Esophagus muscularis mucosa (tissue), 4 donors: Measurements from ENCODE around the gene SDHAF1. TPM values are rescaled to one million over a fixed set of nuclear protein-coding genes. Genes with fewer than 3 reads are reported as not detected.

ENCODE experiments used
- DNase-seq: peaks from one replicate; pipeline ENCODE4 v3.0.0-alpha.2; 2017; ENCODE audit errors: extremely low spot score
- H3K27ac ChIP-seq, 4 donors: fragments of 200-600 bp; sonication (generic); replicated peaks in 1 of 4; 1 replicate in 3 of 4; 2 replicates in 1 of 4; pipeline ENCODE4 v1.5.1; 2016 to 2019; ENCODE audit warnings: mild to moderate bottlenecking in 1 of 4
- H3K27me3 ChIP-seq, 4 donors: fragments of 200-600 bp; sonication (generic); one replicate each; pipeline versions ENCODE4 v1.5.1 to v1.6.0; 2016 to 2019
- H3K36me3 ChIP-seq, 4 donors: fragments of 200-600 bp; sonication (generic); one replicate each; pipeline ENCODE4 v1.5.1; 2016 to 2019
- H3K4me1 ChIP-seq, 4 donors: fragments of 200-600 bp; sonication (generic); one replicate each; pipeline ENCODE4 v1.5.1; 2016 to 2019
- H3K4me3 ChIP-seq, 4 donors: fragments of 200-600 bp; sonication (generic); 1 replicate in 2 of 4; 2 replicates in 2 of 4; pipeline ENCODE4 v1.5.1; 2016 to 2019; ENCODE audit warnings: mild to moderate bottlenecking in 4 of 4, moderate library complexity in 1 of 4
- H3K9me3 ChIP-seq, 4 donors: fragments of 200-600 bp; sonication (generic); 1 replicate in 3 of 4; 2 replicates in 1 of 4; pipeline ENCODE4 v1.5.1; 2016 to 2019
- CTCF ChIP-seq, 3 experiments: fragments of 200-600 bp in 2 of 3; fragments of 450-650 bp in 1 of 3; sonication (generic) in 2 of 3; IDR thresholded peaks; one replicate each; pipeline ENCODE4 v1.5.1; 2017 to 2019; ENCODE audit warnings: antibody characterized with exemption in 3 of 3, mild to moderate bottlenecking in 2 of 3, moderate library complexity in 1 of 3
- EP300 ChIP-seq: sonication (generic); formaldehyde crosslinking; IDR thresholded peaks from one replicate; pipeline ENCODE4 v1.6.1; 2017; ENCODE audit warnings: antibody characterized with exemption
- POLR2A ChIP-seq: fragments of 450-650 bp; IDR thresholded peaks from one replicate; pipeline ENCODE4 v1.6.1; 2017; ENCODE audit warnings: antibody characterized with exemption, moderate library complexity, mild to moderate bottlenecking, low read depth
- POLR2AphosphoS5 ChIP-seq, 2 donors: sonication (generic); formaldehyde crosslinking; IDR thresholded peaks; one replicate each; pipeline ENCODE4 v1.6.1; 2017; ENCODE audit warnings: antibody characterized with exemption in 2 of 2
- WGBS: methylation state at CpG from one replicate; pipeline ENCODE4 v1.1.5; 2018; 5-methylcytosine and 5-hydroxymethylcytosine counted together
- intact Hi-C: fragments of 100-400 bp; cut with DNase I; formaldehyde crosslinking; loops from one replicate; pipeline ENCODE4 v1.15.1; 2023
- total RNA-seq, 4 donors: library from RNA; depleted of rRNA; stranded (reverse); fragments of >200 nt; gene quantifications; one replicate each; pipeline versions ENCODE4 v1.1.0 to v1.2.1, GENCODE V29; 2016

The SDHAF1 gene
- total RNA-seq, 4 donors from 2014 or later: 44.0 to 60.3 (median 50.2) TPM

- intact Hi-C loops: no loop called here
- TF ChIP-seq EP300: no peak
- no peak for TF ChIP-seq POLR2A
- no peak for TF ChIP-seq POLR2AphosphoS5 (IDR thresholded peaks at IDR 0.05)
- no peak for TF ChIP-seq CTCF (IDR thresholded peaks at IDR 0.05)
- DNase-seq: no peak
- H3K4me1 ChIP-seq: peaks cover 6 to 12% (median 10%) of the 10 kb centered on the region in 4 donors
- H3K27ac ChIP-seq: no peak overlapping the region
- WGBS: 6% methylated on average over 47 of the region's 54 CpGs
- H3K4me3 ChIP-seq: peak overlapping the region; percentile 39 to 56 (median 42)
- H3K9me3 ChIP-seq: no peaks in the 10 kb centered on the region
- H3K36me3 ChIP-seq: no peaks in the 10 kb centered on the region
- peaks cover 2 to 83% (median 13%) of the 10 kb centered on the region in 4 donors for H3K27me3 ChIP-seq
These were observed 8.1 kb upstream of the SDHAF1 start for GRCh38 chr19:35986664-35987570.

GRCh38 chr19:35987571-35987896 lies 7.5 kb upstream of the SDHAF1 start:
- no peak for TF ChIP-seq POLR2A
- TF ChIP-seq CTCF (IDR thresholded peaks at IDR 0.05): no peak
- TF ChIP-seq EP300: no peak
- TF ChIP-seq POLR2AphosphoS5 (IDR thresholded peaks at IDR 0.05): no peak
- H3K9me3 ChIP-seq: no peaks in the 10 kb centered on the region
- no peak for DNase-seq
- H3K36me3 ChIP-seq: no peaks in the 10 kb centered on the region
- no peak overlapping the region for H3K27ac ChIP-seq
- intact Hi-C loops: no loop called here
- 31% methylated on average over 8 of the region's 8 CpGs for WGBS
- peak overlapping the region; percentile 39 to 56 (median 42) for H3K4me3 ChIP-seq
- peaks cover 2 to 78% (median 13%) of the 10 kb centered on the region in 4 donors for H3K27me3 ChIP-seq
- H3K4me1 ChIP-seq: peaks cover 6 to 12% (median 10%) of the 10 kb centered on the region in 4 donors

GRCh38 chr19:35988824-35989223 lies 6.2 kb upstream of the SDHAF1 start:
- Histone ChIP-seq H3K9me3 (no peaks in the 10 kb centered on the region), H3K27ac (no peak overlapping the region), H3K4me1 (peaks cover 6 to 13% (median 13%) of the 10 kb centered on the region in 4 donors), H3K4me3 (no peak overlapping the region), H3K27me3 (peaks cover 2 to 65% (median 13%) of the 10 kb centered on the region in 4 donors), H3K36me3 (no peaks in the 10 kb centered on the region)
- WGBS: 94% methylated on average over 3 of the region's 3 CpGs
- TF ChIP-seq POLR2A: no peak
- TF ChIP-seq CTCF (IDR thresholded peaks at IDR 0.05): no peak
- no peak for TF ChIP-seq EP300
- no peak for TF ChIP-seq POLR2AphosphoS5 (IDR thresholded peaks at IDR 0.05)
- intact Hi-C loops: no loop called here
- no peak for DNase-seq

- DNase-seq: no peak
- H3K36me3 ChIP-seq: no peaks in the 10 kb centered on the region
- no peak overlapping the region for H3K27ac ChIP-seq
- H3K4me1 ChIP-seq: peaks cover 12 to 23% (median 22%) of the 10 kb centered on the region in 4 donors
- TF ChIP-seq POLR2AphosphoS5 (IDR thresholded peaks at IDR 0.05) (no peak), EP300 (no peak), POLR2A (no peak), CTCF (IDR thresholded peaks at IDR 0.05) (no peak)
- 92% methylated on average over 4 of the region's 4 CpGs for WGBS
- no peak overlapping the region for H3K4me3 ChIP-seq
- H3K9me3 ChIP-seq: no peaks in the 10 kb centered on the region
- intact Hi-C loops: no loop called here
- peaks cover 2 to 52% (median 13%) of the 10 kb centered on the region in 4 donors for H3K27me3 ChIP-seq
These were observed 4.8 kb upstream of the SDHAF1 start for GRCh38 chr19:35990156-35990555.
